ENCODE measurements around the gene OR9A4. TPM values are rescaled to one million over a fixed set of nuclear protein-coding genes. Genes with fewer than 3 reads are reported as not detected.

The OR9A4 gene
- total RNA-seq, 1 experiment from 2014 or later, result not detected

- H2BK5ac ChIP-seq (ENCODE audit: insufficient read length, low read length), result no peak overlapping the region
- no CpG with 5 or more reads among the region's 3 CpGs for WGBS (ENCODE audit: extremely low coverage, insufficient read length, low lambda C conversion rate)
- no peak overlapping the region for H4K91ac ChIP-seq (ENCODE audit: insufficient read length, low read depth, low read length)
- Mint-ChIP-seq H3K4me1 (peaks cover 22 to 24% of the 10 kb centered on the region in 2 experiments), H3K9me3 (0 out of 5 replicates have a peak, but pooled peaks cover 0 to 2% of the 10 kb centered on the region in 2 experiments), H3K27me3 (ENCODE audit: low read depth) (peaks cover 2% of the 10 kb centered on the region; the same call in 1 of the 2 replicates), H3K27ac (no peak overlapping the region), H3K4me3 (no peak overlapping the region), H3K36me3 (ENCODE audit: insufficient read depth in 1 of 3, low read depth in 3 of 3) (peaks cover 0 to 2% (median 0%) of the 10 kb centered on the region in 3 experiments; a peak in 1 of 7 replicates)
- H3K9me3 ChIP-seq (ENCODE audit: control insufficient read depth, low read depth, low read length), result no peaks in the 10 kb centered on the region
- TF ChIP-seq CTCF (conservative IDR thresholded peaks at IDR 0.05), result no peak
- no peak overlapping the region for H2BK15ac ChIP-seq (ENCODE audit: low read depth, low read length)
- H3K9ac ChIP-seq (ENCODE audit: extremely low read depth, insufficient read length, low read length), result no peak overlapping the region
- H3K4me2 ChIP-seq (ENCODE audit: insufficient read depth, insufficient read length, low read length), result no peak overlapping the region
- no peaks in the 10 kb centered on the region for H4K20me1 ChIP-seq (ENCODE audit: control insufficient read depth, insufficient read depth, insufficient read length)
- H3K23ac ChIP-seq (ENCODE audit: insufficient read length, low read depth, low read length), result no peak overlapping the region
- H4K8ac ChIP-seq (replicated peaks; ENCODE audit: insufficient read length, low read depth, low read length), result no peak overlapping the region
- H3K4ac ChIP-seq (ENCODE audit: low read depth, low read length), result no peak overlapping the region
- H3K27me3 ChIP-seq (ENCODE audit: insufficient read depth, low read length), result no peaks in the 10 kb centered on the region
- no peak overlapping the region for H2BK120ac ChIP-seq (ENCODE audit: low read depth, low read length, poor library complexity, severe bottlenecking)
- no peak overlapping the region; the same call in 1 of the 2 replicates for H3K14ac ChIP-seq (ENCODE audit: insufficient read depth, low read length)
- H3K18ac ChIP-seq (ENCODE audit: insufficient read length, low read depth, low read length), result no peak overlapping the region
- H3K79me1 ChIP-seq (ENCODE audit: insufficient read depth, low read depth, low read length, poor library complexity, severe bottlenecking), result no peaks in the 10 kb centered on the region
- no peaks in the 10 kb centered on the region for H3K23me2 ChIP-seq (ENCODE audit: insufficient read length, low read depth, low read length, poor library complexity, severe bottlenecking)
- H4K5ac ChIP-seq (ENCODE audit: insufficient read length, low read depth, low read length), result no peak overlapping the region
- H3T11ph ChIP-seq (ENCODE audit: low read length), result no peak overlapping the region
- no peak overlapping the region for H3K27ac ChIP-seq (ENCODE audit: insufficient read length, low read depth, low read length)
- H3K4me1 ChIP-seq (ENCODE audit: insufficient read depth, low read length), result no peaks in the 10 kb centered on the region; the same call in 1 of the 2 replicates
- H3K79me2 ChIP-seq (ENCODE audit: insufficient read depth, low read length), result no peaks in the 10 kb centered on the region
- DNase-seq, result no peak
- no peak overlapping the region for H2BK20ac ChIP-seq (ENCODE audit: low read depth, low read length, poor library complexity, severe bottlenecking)
- H3K56ac ChIP-seq (ENCODE audit: insufficient read length, low read depth, low read length), result no peak overlapping the region
- H2BK12ac ChIP-seq (ENCODE audit: insufficient read length, low read depth, low read length), result no peak overlapping the region
- H2AK5ac ChIP-seq (ENCODE audit: insufficient read length, low read length), result no peak overlapping the region
- H2AFZ ChIP-seq (ENCODE audit: low read length), result no peak overlapping the region
These were observed 38.8 kb upstream of the OR9A4 start for GRCh38 chr7:141877365-141877764.
